Keratinocyte (primary cell): ENCODE data around the gene FNDC8.

Experiments used
- EZH2 ChIP-seq: IDR thresholded peaks from one replicate; pipeline ENCODE4 v1.6.1; 2012; ENCODE audit warnings: inconsistent platforms, mild to moderate bottlenecking, low read length, moderate library complexity
- TF ChIP-seq, protein P1 (sequence below), 3 experiments: IDR thresholded peaks in 1 of 3; conservative IDR thresholded peaks in 1 of 3; optimal IDR thresholded peaks in 1 of 3; 2 replicates in 2 of 3; 3 replicates in 1 of 3; pipeline versions ENCODE3 to v1.5.1; 2011; ENCODE audit warnings: low read length in 3 of 3, mild to moderate bottlenecking in 3 of 3, moderate library complexity in 2 of 3, control low read depth in 1 of 3, inconsistent platforms in 1 of 3; ENCODE audit not compliant: insufficient read depth in 2 of 3; ENCODE audit errors: extremely low read depth in 1 of 3

DNA sequence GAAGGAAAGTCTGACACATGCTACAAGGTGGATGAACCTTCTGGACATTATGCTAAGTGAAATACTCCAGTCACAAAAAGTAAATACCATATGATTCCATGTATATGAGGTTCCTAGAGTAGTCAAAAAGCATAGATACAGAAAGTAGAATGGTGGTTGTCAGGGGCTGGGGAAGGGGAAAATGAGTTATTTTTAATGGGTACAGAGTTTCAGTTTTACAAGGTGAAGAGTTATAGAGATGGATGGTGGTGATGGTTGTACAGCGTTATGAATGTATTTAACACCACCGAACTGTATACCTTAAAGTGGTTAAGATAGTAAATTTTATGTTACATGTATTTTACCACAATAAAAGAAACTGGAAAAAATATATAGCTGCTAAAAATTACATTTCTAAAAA, 19.7 kb upstream of the FNDC8 start:
- TF ChIP-seq, protein P1, sequence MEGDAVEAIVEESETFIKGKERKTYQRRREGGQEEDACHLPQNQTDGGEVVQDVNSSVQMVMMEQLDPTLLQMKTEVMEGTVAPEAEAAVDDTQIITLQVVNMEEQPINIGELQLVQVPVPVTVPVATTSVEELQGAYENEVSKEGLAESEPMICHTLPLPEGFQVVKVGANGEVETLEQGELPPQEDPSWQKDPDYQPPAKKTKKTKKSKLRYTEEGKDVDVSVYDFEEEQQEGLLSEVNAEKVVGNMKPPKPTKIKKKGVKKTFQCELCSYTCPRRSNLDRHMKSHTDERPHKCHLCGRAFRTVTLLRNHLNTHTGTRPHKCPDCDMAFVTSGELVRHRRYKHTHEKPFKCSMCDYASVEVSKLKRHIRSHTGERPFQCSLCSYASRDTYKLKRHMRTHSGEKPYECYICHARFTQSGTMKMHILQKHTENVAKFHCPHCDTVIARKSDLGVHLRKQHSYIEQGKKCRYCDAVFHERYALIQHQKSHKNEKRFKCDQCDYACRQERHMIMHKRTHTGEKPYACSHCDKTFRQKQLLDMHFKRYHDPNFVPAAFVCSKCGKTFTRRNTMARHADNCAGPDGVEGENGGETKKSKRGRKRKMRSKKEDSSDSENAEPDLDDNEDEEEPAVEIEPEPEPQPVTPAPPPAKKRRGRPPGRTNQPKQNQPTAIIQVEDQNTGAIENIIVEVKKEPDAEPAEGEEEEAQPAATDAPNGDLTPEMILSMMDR (optimal IDR thresholded peaks at IDR 0.05 in 1 of 3, IDR thresholded peaks at IDR 0.05 in 1 of 3, conservative IDR thresholded peaks at IDR 0.05 in 1 of 3; ENCODE audit: extremely low read depth in 1 of 3, insufficient read depth in 2 of 3, low read length in 3 of 3), result no peak
- no peak for TF ChIP-seq EZH2
